Measurements from ENCODE around the gene TCF7L1.
A peak's percentile ranks its signal among the peaks of the same experiment; 100 is the strongest.

TCF7L1 gene

DNA sequence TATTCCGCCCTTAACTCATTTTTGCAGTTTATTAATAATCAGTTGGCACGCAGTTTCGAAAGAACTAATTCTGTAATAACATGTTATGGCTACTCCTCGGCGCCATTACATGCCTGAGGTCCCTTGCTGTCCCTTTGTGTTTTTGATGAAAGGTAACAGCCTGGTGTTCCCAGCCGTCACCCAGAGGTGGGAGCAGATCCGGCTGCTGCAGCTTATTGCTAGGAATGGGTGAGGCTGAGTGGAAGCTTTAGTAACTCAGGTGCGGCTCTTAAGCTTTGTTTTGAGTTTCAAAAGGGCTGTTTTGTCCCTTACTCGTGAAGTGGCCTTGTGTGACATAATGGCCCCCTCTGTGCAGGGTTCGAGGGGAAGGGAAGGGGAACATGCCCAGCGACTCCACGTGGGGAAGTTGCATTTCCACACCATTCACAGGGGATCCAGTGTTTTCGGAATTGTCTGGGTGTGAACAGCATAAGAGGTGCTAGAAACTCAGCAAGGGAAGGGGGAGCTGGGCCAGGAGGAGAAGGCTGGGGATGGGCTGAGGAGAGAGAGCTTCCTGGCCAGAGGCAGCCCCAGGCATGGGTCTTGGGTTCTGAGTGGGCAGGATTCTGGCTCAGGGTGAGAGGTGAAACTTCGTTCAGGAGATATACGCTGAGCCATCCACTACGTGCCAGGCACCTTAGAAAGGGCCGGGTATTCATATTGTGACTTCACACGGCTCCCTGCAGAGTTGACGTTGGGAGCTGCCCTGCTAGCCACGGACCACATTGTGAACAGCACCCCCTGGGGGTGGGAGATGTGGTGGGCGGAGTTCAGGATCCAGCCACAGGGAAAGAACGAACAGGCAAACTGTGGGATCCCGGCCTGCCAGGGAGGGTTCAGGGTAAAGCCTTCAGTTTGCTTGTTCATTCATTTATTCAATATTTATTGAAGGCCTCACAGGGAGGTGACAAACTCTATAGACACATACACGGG is 110.2 kb downstream of the TCF7L1 start:
- H4K20me1 ChIP-seq (ENCODE audit: insufficient read depth, low read length): no peaks in the 10 kb centered on the region
- H3K79me2 ChIP-seq (ENCODE audit: low read length): no peaks in the 10 kb centered on the region
- no peak overlapping the region for H2AFZ ChIP-seq (ENCODE audit: low read depth, low read length)
- H3K4me1 ChIP-seq (ENCODE audit: low read length): no peaks in the 10 kb centered on the region
- no peak for TF ChIP-seq EZH2phosphoT487 (IDR thresholded peaks at IDR 0.05; ENCODE audit: low read depth)
- TF ChIP-seq, protein P1, sequence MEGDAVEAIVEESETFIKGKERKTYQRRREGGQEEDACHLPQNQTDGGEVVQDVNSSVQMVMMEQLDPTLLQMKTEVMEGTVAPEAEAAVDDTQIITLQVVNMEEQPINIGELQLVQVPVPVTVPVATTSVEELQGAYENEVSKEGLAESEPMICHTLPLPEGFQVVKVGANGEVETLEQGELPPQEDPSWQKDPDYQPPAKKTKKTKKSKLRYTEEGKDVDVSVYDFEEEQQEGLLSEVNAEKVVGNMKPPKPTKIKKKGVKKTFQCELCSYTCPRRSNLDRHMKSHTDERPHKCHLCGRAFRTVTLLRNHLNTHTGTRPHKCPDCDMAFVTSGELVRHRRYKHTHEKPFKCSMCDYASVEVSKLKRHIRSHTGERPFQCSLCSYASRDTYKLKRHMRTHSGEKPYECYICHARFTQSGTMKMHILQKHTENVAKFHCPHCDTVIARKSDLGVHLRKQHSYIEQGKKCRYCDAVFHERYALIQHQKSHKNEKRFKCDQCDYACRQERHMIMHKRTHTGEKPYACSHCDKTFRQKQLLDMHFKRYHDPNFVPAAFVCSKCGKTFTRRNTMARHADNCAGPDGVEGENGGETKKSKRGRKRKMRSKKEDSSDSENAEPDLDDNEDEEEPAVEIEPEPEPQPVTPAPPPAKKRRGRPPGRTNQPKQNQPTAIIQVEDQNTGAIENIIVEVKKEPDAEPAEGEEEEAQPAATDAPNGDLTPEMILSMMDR (IDR thresholded peaks at IDR 0.05; ENCODE audit: low read depth, low read length): peak; percentile 54
- no peak overlapping the region for H3K9ac ChIP-seq (ENCODE audit: low read length)
- H3K36me3 ChIP-seq (replicated peaks; ENCODE audit: low read depth, low read length): no peaks in the 10 kb centered on the region
- no peak overlapping the region for H3K4me3 ChIP-seq (ENCODE audit: low read length)
- peaks cover 25% of the 10 kb centered on the region for H3K27me3 ChIP-seq (ENCODE audit: low read depth, low read length)
- H3K4me2 ChIP-seq (ENCODE audit: low read length): no peak overlapping the region
- H3K27ac ChIP-seq (ENCODE audit: low read length): no peak overlapping the region
- H3K9me3 ChIP-seq (ENCODE audit: insufficient read depth, low read length): no peaks in the 10 kb centered on the region

DNA sequence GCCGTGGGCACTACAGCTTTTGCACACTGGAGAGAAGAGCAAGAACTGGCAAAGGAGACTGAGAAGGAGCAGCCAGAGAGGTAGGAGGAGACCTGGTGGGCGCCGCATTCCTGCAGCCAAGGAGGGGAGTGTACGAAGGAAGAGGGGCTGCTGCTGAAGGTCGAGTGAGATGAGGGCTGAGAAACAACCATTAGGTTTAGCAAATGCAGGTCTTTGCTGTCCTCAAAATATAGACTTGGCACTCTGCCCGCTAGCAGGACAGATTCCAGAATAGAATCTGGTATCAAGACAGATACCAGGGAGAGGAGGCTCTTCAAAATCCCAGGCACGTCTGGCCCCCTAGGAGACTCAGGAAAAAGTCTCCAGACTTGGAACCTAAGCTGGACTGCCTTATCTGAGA is 111.6 kb downstream of the TCF7L1 start:
- Histone ChIP-seq H3K27ac (ENCODE audit: low read length) (no peak overlapping the region), H3K36me3 (replicated peaks; ENCODE audit: low read depth, low read length) (no peaks in the 10 kb centered on the region), H3K4me3 (ENCODE audit: low read length) (no peak overlapping the region), H3K9me3 (ENCODE audit: insufficient read depth, low read length) (no peaks in the 10 kb centered on the region), H3K4me1 (ENCODE audit: low read length) (no peaks in the 10 kb centered on the region), H3K79me2 (ENCODE audit: low read length) (no peaks in the 10 kb centered on the region), H3K9ac (ENCODE audit: low read length) (no peak overlapping the region), H4K20me1 (ENCODE audit: insufficient read depth, low read length) (no peaks in the 10 kb centered on the region), H3K27me3 (ENCODE audit: low read depth, low read length) (peaks cover 25% of the 10 kb centered on the region), H2AFZ (ENCODE audit: low read depth, low read length) (no peak overlapping the region), H3K4me2 (ENCODE audit: low read length) (no peak overlapping the region)
- no peak for TF ChIP-seq EZH2phosphoT487 (IDR thresholded peaks at IDR 0.05; ENCODE audit: low read depth)
- TF ChIP-seq, protein P1 (IDR thresholded peaks at IDR 0.05; ENCODE audit: low read depth, low read length): no peak

DNA sequence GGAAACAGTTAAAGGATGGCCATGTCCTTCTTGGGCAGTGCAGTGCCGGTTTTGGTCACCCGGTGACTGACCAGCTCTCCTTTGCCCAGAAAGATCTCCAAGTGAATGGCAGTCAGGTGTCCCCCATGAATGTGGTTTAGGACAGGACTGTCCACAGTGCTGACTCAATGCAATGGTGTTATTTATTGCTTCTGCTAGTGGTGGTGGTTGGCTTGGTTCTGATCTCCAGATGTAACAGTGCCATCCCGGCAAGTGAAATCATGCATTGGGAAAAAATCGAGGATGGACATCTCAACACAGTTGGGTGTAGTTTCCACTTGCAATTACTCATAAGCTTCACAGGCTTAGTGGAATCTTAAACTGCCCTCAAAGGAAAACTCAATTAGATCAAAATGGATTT is 112.7 kb downstream of the TCF7L1 start:
- Histone ChIP-seq H3K27me3 (ENCODE audit: low read depth, low read length) (peaks cover 25% of the 10 kb centered on the region), H3K9me3 (ENCODE audit: insufficient read depth, low read length) (no peaks in the 10 kb centered on the region), H3K79me2 (ENCODE audit: low read length) (no peaks in the 10 kb centered on the region), H3K4me3 (ENCODE audit: low read length) (no peak overlapping the region), H3K9ac (ENCODE audit: low read length) (no peak overlapping the region), H4K20me1 (ENCODE audit: insufficient read depth, low read length) (no peaks in the 10 kb centered on the region), H3K4me2 (ENCODE audit: low read length) (no peak overlapping the region), H2AFZ (ENCODE audit: low read depth, low read length) (no peak overlapping the region), H3K36me3 (replicated peaks; ENCODE audit: low read depth, low read length) (no peaks in the 10 kb centered on the region), H3K4me1 (ENCODE audit: low read length) (no peaks in the 10 kb centered on the region), H3K27ac (ENCODE audit: low read length) (no peak overlapping the region)
- no peak for TF ChIP-seq EZH2phosphoT487 (IDR thresholded peaks at IDR 0.05; ENCODE audit: low read depth)
- TF ChIP-seq, protein P1 (IDR thresholded peaks at IDR 0.05; ENCODE audit: low read depth, low read length): no peak

DNA sequence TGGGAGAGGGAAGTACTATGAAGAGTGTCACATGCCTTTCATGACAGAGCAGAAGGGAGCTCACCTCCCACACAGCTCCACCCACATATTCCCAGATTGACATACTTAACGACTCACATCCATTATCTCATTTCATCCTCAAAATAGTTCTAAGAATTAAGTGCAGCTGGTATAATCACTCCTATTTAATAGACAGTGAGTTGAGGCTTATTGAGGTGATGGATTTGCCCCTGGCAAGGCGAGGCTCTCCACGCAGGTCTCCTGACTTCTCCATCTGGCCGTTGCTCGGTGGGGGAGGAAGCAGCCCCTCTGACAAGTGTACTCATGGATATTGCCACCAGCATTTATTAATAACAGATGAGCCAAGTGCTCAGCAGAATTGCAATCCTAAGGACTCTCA is 113.2 kb downstream of the TCF7L1 start:
- Histone ChIP-seq H3K4me2 (ENCODE audit: low read length) (no peak overlapping the region), H3K27ac (ENCODE audit: low read length) (no peak overlapping the region), H3K27me3 (ENCODE audit: low read depth, low read length) (peaks cover 25% of the 10 kb centered on the region), H3K79me2 (ENCODE audit: low read length) (no peaks in the 10 kb centered on the region), H3K9me3 (ENCODE audit: insufficient read depth, low read length) (no peaks in the 10 kb centered on the region), H3K9ac (ENCODE audit: low read length) (no peak overlapping the region), H3K4me1 (ENCODE audit: low read length) (no peaks in the 10 kb centered on the region), H2AFZ (ENCODE audit: low read depth, low read length) (no peak overlapping the region), H3K36me3 (replicated peaks; ENCODE audit: low read depth, low read length) (no peaks in the 10 kb centered on the region), H4K20me1 (ENCODE audit: insufficient read depth, low read length) (no peaks in the 10 kb centered on the region), H3K4me3 (ENCODE audit: low read length) (no peak overlapping the region)
- TF ChIP-seq, protein P1 (IDR thresholded peaks at IDR 0.05; ENCODE audit: low read depth, low read length): no peak
